Fibroblast of skin of scalp (primary cell): ENCODE measurements around the gene ADAMTS12.
"Not testable (repeated sequence)": the region's sequence is repeated elsewhere in the genome, so short reads cannot be mapped to it uniquely, and the experiment has no call there.

Source experiments
- DNase-seq: peaks from one replicate; pipeline ENCODE4 v3.0.0-alpha.2; 2013

ADAMTS12 gene

GRCh38 chr5:33576726-33577590 lies 314.8 kb downstream of the ADAMTS12 start:
- no peak for DNase-seq

DNA sequence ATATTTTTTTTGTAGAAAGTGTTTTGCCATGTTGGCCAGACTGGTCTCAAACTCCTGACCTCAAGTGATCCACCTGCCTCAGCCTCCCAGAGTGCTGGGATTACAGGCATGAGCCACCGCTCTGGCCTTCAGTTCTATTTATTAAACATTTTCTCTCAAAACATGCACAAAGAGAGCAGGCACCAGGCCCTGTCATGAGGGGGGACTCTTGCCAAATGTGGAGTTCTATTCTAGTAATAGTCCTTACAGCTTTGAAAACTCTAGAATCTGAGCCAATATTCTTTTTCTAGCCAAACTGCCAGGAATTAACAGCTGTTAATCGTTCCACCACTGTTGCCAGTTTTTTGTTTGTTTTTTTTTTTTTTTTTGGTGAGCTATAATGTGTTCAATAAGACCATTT lies 326.5 kb downstream of the ADAMTS12 start:
- no peak for DNase-seq

GRCh38 chr5:33563983-33564908 lies 327.5 kb downstream of the ADAMTS12 start:
- no peak for DNase-seq

DNA sequence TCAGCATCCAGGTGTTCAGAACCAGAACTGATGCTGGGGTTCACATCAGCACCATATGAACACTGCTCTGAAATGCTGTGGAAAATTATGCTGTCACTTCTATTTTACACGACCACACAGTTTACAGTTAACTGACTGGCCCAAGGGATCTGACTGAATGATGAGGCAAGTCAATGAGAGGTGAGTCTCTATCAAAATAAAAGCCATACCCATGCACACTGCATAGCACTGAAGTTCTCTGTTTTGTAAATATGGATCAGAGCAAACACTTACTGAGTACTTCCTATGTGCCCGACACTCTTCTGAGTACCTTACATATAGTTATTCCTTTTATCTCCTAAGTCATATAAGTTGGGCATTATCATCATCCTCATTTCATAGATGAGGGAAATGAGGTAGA lies 328.3 kb downstream of the ADAMTS12 start:
- no peak for DNase-seq

GRCh38 chr5:33558489-33558888 lies 333.3 kb downstream of the ADAMTS12 start:
- DNase-seq, result no peak

- no peak for DNase-seq
These were observed 334.2 kb downstream of the ADAMTS12 start for GRCh38 chr5:33557605-33558004.

DNA sequence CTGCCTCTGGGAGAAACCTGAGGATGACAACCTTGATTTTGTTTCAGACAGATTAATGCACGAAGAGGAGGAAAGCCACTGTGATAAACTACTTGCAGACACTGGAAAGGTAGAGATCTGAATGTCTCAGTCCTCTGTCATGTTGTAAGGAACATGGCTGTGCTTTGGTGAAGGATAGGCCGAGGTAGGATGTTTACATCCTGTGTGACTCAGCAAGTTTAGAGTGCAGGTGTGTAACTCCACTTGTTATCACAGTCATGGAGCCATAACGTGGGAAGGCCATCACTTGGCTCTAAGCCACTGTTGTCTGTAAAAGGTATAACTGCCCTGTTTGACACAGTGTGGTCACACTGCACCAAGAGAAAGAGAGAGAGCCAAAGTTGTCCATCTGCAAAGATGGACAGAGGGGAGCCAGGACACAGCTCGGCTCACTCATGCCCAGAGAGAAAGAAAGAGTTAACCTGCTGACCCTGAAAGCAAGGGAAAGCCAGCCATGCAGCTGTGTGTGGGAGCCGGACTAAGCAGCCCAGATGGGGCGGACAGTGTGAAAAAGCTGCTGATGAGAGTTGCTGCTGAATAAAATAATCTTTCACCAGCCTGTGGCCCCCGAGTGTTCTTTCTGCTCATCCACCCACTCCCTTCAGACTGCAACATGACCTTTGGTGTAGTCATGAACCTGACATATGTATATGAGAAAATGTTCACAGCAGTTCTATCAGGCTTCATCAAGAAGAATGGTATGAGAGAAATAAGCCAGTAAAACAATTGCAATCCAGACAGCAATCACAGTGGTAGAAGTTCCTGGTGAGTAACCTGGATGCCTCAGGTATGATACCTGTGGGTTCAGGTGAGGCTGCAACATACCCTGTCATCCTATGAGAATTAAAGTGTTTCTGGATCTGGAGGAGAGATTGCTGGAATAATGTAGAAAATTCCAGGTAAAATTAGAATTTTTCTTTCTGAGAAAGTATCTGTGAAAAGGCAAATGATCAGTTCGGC lies 335.2 kb downstream of the ADAMTS12 start:
- no peak for DNase-seq

DNA sequence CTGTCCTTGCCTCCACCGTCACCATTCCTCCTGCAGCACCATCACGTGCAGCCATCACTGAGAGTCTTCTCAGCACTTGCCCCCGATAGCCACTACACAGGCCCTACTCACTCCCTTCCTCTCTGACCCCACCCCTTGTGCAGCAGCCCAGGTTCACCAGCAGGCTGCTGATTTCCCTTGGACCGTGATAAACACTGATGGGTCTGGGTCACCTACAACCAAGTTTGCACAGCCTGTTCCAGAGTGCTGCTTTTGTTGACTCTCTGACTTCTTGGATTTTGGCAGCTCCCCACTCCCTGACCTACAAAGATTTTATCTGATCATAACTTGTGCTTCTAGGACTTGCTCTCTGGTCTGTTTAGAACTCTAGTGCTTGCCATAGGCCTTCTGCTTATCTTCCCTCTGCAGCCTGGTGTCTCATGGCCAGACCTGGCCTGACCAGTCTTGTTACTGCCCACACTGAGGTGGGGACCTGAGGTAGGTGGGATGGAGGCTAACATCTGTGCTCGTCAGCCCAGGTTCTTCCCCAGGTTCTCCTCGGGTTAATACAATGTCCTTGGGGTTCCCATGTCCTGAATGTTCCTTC lies 341.7 kb downstream of the ADAMTS12 start:
- DNase-seq, result no peak

- DNase-seq, result not testable (repeated sequence)
These were observed 352.0 kb downstream of the ADAMTS12 start for GRCh38 chr5:33539790-33540189.

DNA sequence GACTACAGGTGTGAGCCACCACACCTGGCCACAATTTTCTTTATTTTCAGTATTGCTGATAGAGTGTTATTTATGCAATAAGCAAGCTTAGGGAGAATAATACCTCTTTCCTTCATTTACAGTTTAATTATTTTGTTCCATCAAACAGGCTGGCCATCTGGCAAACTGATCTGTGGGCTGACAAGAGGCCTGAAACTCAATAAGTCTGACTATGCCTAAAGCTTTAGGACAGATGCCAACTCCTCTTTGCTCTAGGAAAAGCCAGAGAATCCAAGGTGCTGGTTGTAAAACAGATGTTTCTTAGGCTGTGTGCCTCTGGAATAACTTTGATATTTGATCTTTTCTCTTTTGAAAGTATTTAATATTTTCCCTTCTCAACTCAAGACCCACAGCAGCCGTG lies 352.6 kb downstream of the ADAMTS12 start:
- DNase-seq, result no peak

DNA sequence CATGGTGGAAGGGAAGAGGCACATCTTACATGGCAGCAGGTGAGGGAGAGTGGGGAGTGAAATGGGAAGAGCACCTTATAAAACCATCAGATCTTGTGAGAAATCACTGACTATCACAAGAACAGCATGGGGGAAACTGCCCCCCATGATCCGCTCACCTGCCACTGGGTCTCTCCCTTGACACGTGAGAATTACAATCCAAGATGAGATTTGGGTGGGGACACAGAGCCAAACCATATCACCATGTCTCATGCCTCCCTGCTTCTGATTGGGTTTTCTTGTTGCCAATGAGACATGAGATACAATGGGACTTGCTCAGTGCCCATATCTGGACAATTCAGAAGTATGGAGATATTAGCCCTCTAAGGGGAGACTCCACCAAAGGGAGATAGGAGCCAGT lies 353.6 kb downstream of the ADAMTS12 start:
- no peak for DNase-seq

- no peak for DNase-seq
These were observed 354.6 kb downstream of the ADAMTS12 start for GRCh38 chr5:33537240-33537639.

GRCh38 chr5:33536802-33537201 lies 355.0 kb downstream of the ADAMTS12 start:
- DNase-seq, result no peak

GRCh38 chr5:33531824-33532223 lies 360.0 kb downstream of the ADAMTS12 start:
- DNase-seq, result no peak

GRCh38 chr5:33531037-33531298 lies 360.8 kb downstream of the ADAMTS12 start:
- DNase-seq, result no peak

DNA sequence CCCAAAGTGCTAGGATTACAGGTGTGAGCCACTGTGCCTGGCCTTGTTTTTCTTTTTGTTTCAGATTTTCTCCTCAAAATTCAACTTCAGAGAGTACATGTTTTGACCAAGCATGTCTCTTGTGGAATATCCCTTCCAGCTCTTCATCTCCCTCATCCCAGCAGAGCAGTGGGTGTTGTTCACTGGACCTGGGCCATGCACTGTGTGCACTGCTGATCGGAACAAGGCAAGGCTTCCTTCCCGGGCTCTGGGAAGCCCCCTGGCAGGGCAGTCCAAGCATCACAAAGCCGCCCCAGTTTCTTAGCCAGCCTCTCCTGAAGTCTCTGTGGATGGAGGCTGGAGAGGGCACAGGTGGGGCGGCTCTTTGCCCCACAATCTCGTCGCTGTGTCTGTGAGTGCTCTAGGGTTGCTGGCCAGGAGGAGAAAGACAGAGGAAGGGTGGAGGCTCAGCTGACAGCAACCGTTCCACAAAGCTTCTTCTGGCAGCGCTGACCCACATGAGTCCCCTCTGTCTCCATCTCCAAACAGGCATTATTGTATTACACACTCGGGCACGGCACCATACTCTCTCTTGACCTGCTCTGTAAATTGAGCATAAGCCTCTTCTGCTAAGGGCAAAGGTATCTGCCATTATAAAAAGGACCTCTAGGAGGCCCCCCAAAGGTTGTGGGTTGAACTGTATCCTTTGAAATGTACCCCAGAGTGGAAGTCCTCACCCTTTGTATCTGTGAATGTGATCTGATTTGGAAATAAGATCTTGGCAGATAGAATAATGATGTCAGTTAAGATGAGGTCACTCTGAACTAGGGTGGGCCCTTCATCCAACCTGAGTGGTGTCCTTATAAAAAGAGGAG lies 361.4 kb downstream of the ADAMTS12 start:
- no peak for DNase-seq

DNA sequence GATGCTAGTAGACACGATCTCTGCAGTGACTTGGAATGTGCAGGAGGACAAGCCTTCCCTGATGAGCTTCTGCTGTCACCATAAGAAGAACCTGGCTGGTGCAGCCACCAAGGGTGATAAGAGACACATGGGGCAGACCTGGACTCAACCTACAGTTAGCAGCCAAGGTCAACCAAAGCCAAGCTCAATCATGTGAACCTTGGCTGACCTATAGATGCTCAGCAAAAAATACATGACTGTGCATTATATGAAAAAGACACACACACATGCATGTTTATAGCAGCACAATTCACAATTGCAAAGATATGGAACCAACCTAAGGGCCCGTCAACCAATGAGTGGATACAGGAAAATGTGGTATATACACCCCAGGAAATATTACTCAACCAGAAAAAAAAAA lies 364.1 kb downstream of the ADAMTS12 start:
- no peak for DNase-seq

- DNase-seq, result no peak
These were observed 365.0 kb downstream of the ADAMTS12 start for GRCh38 chr5:33526755-33527154.

- peak; percentile 26 for DNase-seq
These were observed 367.3 kb downstream of the ADAMTS12 start for GRCh38 chr5:33524476-33524875.

GRCh38 chr5:33523208-33523771 lies 368.5 kb downstream of the ADAMTS12 start:
- no peak for DNase-seq

DNA sequence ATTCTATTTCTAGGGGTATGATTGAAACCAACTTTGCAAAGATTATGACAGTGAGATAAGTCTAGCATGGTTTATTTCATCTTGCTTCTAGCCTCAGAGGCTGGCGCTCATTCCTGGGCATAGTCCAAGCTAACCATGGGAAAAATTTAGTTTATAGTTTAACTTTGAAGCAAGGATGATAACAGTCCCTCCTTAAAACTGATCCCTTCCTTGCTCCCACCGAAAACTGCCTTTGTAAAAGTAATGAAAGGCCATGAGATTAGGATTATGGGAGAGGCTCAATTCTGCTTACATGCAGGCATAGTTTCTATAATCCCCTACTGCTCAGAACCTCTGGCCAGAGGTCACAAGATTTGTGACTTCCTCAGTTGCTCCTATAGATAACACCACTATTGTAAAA lies 375.4 kb downstream of the ADAMTS12 start:
- DNase-seq, result no peak
